GM12892 (cell line): ENCODE data around the gene SLC29A1.

Source experiments
- POLR2A ChIP-seq: IDR thresholded peaks from 2 replicates; pipeline ENCODE4 v1.6.1; 2011; ENCODE audit warnings: low read depth, low read length, control low read depth
- TAF1 ChIP-seq: IDR thresholded peaks from 2 replicates; pipeline ENCODE4 v1.6.1; 2011; ENCODE audit warnings: low read depth, mild to moderate bottlenecking, control low read depth, low read length, borderline replicate concordance

GRCh38 chr6:44267252-44267651 lies 43.9 kb downstream of the SLC29A1 start:
- no peak for TF ChIP-seq TAF1
- no peak for TF ChIP-seq POLR2A
